GM12875 (cell line): ENCODE measurements around the gene RSRC1.

Experiments used
- H3K4me3 ChIP-seq: one replicate; pipeline ENCODE4 v1.5.1; 2011; ENCODE audit warnings: low read depth, low read length, control low read depth
- TF ChIP-seq, protein P1 (sequence below): IDR thresholded peaks from 2 replicates; pipeline ENCODE4 v1.5.1; 2011; ENCODE audit warnings: low read depth, mild to moderate bottlenecking, control low read depth, inconsistent platforms, low read length, moderate library complexity, borderline replicate concordance; ENCODE audit not compliant: insufficient read depth

Gene RSRC1

DNA sequence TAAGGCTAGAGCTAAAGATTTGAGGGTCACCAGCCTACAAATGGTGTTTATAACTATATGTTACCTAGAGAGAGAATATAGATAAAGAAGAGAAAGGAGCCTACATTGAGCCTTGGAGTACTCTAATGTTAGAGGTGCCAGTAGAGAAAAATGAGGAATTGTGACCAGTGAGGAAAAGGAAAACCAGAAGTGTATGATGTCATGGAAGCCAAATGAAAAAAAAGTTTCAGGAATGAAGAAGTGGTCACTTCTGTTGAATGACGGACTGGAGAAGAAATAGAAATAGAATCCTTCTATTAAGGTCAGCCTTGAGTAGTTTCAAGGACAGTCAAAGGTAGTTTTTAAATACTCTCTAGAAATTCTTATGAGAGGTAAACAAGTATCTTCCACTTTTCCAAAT, 409.9 kb downstream of the RSRC1 start:
- H3K4me3 ChIP-seq, result no peak overlapping the region
- TF ChIP-seq, protein P1, sequence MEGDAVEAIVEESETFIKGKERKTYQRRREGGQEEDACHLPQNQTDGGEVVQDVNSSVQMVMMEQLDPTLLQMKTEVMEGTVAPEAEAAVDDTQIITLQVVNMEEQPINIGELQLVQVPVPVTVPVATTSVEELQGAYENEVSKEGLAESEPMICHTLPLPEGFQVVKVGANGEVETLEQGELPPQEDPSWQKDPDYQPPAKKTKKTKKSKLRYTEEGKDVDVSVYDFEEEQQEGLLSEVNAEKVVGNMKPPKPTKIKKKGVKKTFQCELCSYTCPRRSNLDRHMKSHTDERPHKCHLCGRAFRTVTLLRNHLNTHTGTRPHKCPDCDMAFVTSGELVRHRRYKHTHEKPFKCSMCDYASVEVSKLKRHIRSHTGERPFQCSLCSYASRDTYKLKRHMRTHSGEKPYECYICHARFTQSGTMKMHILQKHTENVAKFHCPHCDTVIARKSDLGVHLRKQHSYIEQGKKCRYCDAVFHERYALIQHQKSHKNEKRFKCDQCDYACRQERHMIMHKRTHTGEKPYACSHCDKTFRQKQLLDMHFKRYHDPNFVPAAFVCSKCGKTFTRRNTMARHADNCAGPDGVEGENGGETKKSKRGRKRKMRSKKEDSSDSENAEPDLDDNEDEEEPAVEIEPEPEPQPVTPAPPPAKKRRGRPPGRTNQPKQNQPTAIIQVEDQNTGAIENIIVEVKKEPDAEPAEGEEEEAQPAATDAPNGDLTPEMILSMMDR, result no peak

DNA sequence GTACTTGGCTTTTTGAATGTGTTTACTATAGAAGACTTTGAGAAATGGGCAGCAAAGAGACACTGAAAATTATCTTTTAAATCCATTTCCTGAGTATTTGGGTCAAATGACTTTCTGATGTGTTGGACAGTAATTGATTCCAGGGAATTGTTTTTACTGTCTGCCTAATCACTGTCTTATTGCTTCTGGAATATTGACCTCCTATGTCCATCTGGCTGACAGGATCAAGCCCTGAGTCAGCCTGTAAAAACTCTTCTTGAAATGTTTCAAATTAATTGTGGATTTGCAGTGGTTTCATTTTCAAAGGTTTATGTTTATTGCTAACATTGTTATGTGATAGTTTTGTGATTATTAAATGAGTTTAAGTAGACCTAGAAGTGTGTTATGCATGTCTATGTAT, 410.5 kb downstream of the RSRC1 start:
- TF ChIP-seq, protein P1, result no peak
- H3K4me3 ChIP-seq, result no peak overlapping the region

DNA sequence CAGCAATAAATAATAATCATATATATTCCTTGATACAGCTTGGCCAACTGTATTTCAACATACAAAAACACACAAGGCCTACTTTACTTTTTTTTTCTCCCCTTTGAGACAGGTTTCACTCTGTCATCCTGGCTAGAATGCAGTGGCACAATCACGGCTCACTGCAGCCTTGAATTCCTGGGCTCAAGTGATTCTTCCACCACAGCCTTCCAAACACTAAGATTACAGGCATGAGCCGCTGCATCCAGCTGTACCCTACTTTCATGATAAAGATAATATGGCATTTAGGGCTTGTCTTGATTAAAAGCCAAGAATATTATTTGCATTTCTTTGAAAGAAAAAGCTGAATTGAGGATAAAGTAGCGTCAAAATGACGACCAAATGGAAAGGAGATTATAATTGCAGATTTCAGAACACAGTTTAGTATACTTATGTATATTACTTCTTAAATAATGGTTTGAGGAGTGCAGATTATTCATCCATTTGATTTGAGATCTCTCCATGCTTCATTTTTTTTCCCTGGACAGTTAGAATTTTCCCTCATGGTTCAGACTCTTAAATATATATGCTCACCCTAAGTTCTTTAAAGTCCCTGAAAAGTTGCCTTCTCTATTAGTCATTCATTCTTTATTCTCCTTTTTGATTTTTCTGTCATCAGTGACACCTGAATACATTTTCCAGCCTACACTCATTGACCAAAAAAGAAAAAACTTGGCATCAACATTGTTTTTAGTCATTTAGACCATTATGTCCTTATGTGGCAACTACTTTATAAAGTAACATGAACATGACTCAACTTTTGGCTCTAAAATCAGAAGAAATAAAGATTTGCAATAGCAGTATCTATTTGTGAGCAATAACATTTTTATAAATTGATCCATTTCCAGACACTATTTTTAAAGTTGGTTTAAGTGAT, 412.6 kb downstream of the RSRC1 start:
- TF ChIP-seq, protein P1, result no peak
- no peak overlapping the region for H3K4me3 ChIP-seq

DNA sequence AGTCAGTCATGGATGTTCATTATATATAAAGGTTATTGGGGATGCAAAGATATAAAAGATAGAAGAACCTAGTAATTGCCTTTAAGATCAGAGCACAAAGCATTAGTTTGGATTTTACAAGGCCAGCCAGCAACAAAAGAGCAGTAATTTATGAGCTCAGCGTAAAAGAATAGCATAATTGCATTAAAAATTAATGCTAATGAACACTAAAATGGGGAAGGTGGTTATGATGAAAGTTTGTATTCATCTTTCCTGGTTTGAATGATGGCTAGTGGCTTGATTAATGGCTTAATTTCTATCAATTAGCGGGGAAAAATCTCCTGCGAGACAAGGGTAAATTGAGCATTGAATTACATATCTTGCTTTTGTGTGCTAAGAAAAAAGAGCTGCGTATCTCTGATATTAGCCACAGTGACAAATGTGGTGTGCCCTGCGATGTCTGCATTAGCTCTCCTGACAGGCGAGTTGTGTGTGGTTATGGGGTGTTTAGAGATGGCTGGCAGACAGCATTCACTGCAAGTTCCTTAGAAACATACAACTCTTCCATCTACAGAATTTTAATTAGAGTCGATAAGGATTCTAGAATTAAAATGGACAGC, 418.3 kb downstream of the RSRC1 start:
- H3K4me3 ChIP-seq, result no peak overlapping the region

DNA sequence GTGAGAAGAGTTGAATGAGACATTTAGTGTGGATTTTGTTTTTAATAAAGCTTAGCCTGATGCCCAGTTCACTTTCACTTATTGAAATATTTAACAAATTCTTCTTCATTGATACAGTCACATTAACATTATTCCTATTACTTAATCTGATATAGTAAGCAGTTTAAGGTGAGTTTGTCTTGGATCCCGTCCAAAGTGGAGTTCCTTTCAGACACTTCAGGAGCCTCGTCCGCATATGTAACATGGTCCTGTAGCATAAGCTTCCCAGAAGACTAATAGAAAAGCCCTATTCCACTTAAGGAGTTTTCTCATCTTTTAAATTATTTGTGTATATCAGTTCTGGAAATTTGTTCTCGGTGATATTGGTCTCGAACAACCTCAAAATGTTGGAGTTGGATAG, 421.4 kb downstream of the RSRC1 start:
- no peak overlapping the region for H3K4me3 ChIP-seq
- TF ChIP-seq, protein P1, result no peak

More for the DNA sequence above, 418.3 kb downstream of the RSRC1 start:
- TF ChIP-seq, protein P1, result no peak

DNA sequence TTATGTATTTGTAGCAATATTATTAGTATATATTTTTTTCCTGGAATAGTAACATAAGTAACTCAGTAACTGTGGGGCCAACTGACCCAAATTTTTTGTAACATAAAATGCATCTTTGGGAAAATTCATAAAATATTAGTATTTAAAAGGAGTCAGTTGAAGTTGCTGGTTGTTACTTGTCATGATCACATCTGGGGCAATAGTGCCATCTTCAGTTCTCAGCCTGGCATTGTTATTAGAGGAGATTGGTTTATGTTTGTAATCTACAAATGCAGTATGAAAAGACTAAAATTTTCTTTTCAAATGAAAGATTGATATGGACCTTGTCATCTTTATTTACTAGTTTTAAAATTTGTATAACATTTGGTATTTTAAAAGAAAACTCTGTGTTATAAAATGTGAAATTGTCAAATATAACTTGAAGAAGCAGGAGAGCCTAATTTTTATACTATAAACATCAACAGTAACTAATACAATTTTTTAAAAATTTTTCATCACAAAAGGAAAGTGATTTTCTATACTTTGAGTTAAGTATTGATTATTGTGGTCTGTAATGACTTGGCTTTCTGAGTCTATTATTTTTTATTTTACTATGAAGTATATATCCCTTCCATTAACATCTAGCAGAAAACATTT, 422.3 kb downstream of the RSRC1 start:
- H3K4me3 ChIP-seq, result no peak overlapping the region
- TF ChIP-seq, protein P1, result peak; percentile 33; the same call in 1 of the 2 replicates

DNA sequence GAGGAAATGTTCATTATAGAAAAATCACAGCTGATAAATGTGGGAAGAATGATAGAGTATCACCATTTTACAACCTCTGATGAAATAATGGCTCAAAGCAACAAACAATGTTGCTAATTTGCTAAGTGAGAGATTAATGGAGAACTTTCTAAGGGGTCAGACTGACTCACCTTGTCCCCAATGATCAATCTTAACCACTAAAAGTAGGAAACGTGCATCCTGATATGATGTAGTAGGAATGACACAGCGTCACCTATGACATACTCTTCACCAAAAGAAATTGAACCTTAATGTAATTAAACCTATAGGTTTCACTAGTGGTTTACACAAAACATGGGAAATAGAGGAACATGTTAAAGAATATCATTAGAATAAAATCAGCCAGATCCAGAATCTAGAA, 426.0 kb downstream of the RSRC1 start:
- no peak overlapping the region for H3K4me3 ChIP-seq
- TF ChIP-seq, protein P1, result no peak
